Right renal pelvis (tissue), 4 donors: ENCODE measurements around the gene EIF3L. TPM values are rescaled to one million over a fixed set of nuclear protein-coding genes. Genes with fewer than 3 reads are reported as not detected.

Experiments
- DNase-seq, 4 donors: peaks; one replicate each; pipeline ENCODE4 v3.0.0-alpha.2; 2013; ENCODE audit warnings: low read depth in 4 of 4, low spot score in 3 of 4, missing footprints in 1 of 4
- polyA plus RNA-seq, 4 donors: library from polyadenylated mRNA; unstranded; fragments of 120-200 nt; gene quantifications; one replicate each; pipeline ENCODE4 v1.2.1, GENCODE V29; 2013; ENCODE audit not compliant: insufficient read length in 4 of 4

Gene EIF3L
- polyA plus RNA-seq, 4 donors, result 1,007 to 1,114 (median 1,055) TPM

GRCh38 chr22:37816543-37817180 is 32.6 kb upstream of the EIF3L start:
- DNase-seq, result no peak

GRCh38 chr22:37817705-37818408 is 31.4 kb upstream of the EIF3L start:
- peak in 1 of 4 donors; percentile 70 for DNase-seq

- DNase-seq, result peak in 1 of 4 donors; percentile 34
These were observed 30.7 kb upstream of the EIF3L start for GRCh38 chr22:37818409-37819104.

DNA sequence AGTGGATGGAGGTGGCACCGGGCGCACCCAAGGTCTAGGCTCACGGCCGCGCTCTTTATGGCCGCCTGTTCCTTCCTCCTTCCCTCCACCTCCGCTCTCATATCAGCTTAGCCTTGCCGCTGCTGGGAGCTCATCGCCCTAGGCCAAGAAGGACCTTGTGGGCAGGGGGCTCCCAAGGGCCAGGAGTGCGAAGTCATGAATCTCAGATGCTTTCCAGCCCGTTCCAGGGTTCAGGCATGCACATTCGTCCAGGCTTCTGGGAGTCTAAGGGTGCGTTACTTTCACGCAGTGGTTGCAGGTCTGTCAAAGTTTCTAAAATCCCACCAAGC is 30.1 kb upstream of the EIF3L start:
- DNase-seq, result no peak

DNA sequence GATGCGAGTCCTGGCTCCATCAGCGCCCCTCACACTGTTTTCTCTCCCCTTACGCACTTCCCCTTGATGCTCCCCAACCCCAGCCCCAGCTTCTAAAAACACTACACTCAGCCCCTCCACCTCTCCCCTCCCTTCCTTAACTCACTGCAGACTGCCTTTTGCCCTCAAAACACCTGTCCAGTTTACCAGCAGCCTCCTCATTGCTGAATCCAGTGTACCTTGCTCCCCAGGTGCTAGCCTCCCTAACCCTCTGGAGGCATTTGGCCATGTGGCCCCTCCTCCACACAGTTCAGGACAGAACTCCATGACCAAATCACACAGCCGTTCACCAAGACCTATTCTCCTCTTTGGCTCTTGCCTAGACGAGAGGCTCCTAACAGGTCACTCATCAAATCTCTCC is 28.9 kb upstream of the EIF3L start:
- no peak for DNase-seq

- no peak for DNase-seq
These were observed 27.0 kb upstream of the EIF3L start for GRCh38 chr22:37822079-37822833.

DNA sequence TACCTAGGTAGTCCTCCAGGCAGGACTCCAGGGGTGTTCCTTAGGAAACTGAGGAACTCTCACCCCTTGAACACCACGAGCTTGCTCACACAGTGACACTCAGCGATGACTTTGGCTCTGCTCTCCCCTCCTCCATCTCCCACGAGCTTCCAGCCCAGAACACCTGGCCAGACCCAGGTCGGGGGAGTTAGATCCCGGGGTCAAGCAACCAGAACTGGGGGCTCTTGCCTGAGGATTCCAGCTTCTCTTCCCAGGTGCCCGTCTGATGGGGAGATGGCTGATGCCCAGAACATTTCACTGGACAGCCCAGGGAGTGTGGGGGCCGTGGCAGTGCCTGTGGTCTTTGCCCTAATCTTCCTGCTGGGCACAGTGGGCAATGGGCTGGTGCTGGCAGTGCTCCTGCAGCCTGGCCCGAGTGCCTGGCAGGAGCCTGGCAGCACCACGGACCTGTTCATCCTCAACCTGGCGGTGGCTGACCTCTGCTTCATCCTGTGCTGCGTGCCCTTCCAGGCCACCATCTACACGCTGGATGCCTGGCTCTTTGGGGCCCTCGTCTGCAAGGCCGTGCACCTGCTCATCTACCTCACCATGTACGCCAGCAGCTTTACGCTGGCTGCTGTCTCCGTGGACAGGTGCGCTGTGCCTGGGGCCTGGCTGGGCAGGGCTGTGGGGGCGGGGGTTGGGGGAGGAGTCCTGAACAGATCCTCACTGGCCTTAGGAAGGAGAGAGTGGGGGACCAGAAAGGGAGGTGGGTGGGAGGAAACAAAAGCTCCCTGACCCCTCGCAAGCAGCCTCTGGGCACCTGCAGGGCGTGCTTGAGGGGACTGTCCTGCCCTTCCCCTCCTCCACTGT is 25.9 kb upstream of the EIF3L start, which contains the start of gene GALR3:
TSS of gene GALR3 (plus strand) at position 249 of the 852 bp plus-strand sequence. CDS start at position 274, 25 bp downstream.
- no peak for DNase-seq

DNA sequence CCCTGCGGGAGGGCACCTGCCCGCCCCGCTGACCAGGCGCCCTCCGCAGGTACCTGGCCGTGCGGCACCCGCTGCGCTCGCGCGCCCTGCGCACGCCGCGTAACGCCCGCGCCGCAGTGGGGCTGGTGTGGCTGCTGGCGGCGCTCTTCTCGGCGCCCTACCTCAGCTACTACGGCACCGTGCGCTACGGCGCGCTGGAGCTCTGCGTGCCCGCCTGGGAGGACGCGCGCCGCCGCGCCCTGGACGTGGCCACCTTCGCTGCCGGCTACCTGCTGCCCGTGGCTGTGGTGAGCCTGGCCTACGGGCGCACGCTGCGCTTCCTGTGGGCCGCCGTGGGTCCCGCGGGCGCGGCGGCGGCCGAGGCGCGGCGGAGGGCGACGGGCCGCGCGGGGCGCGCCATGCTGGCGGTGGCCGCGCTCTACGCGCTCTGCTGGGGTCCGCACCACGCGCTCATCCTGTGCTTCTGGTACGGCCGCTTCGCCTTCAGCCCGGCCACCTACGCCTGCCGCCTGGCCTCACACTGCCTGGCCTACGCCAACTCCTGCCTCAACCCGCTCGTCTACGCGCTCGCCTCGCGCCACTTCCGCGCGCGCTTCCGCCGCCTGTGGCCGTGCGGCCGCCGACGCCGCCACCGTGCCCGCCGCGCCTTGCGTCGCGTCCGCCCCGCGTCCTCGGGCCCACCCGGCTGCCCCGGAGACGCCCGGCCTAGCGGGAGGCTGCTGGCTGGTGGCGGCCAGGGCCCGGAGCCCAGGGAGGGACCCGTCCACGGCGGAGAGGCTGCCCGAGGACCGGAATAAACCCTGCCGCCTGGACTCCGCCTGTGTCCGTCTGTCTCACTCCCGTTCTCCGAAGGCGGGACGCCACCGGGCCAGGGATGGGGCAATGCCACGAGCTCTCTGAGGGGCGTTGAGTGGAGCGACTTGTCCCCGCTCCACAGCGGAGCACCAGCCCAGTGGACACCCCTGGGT is 24.3 kb upstream of the EIF3L start:
- DNase-seq, result peak in 1 of 4 donors; percentile 29

DNA sequence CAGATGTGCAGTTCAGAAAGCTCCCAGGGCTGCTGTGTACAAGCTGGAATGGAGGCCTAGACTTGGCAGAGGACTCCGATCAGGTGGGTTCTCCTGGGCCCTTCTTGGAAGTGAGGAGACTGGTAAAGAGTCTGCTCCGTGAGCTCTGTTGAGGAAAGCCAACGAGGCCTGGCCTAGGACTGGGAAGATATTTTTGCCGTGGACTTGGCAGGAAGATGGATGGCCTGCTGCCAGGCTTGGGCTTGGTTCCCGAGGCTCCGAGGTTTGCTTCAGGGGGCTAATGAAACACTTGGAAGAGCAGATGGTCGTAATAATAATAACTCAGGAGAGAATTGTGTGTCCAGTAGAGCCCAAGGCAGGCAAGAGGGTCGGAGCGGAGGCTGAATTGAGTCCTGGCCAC is 22.2 kb upstream of the EIF3L start:
- no peak for DNase-seq

DNA sequence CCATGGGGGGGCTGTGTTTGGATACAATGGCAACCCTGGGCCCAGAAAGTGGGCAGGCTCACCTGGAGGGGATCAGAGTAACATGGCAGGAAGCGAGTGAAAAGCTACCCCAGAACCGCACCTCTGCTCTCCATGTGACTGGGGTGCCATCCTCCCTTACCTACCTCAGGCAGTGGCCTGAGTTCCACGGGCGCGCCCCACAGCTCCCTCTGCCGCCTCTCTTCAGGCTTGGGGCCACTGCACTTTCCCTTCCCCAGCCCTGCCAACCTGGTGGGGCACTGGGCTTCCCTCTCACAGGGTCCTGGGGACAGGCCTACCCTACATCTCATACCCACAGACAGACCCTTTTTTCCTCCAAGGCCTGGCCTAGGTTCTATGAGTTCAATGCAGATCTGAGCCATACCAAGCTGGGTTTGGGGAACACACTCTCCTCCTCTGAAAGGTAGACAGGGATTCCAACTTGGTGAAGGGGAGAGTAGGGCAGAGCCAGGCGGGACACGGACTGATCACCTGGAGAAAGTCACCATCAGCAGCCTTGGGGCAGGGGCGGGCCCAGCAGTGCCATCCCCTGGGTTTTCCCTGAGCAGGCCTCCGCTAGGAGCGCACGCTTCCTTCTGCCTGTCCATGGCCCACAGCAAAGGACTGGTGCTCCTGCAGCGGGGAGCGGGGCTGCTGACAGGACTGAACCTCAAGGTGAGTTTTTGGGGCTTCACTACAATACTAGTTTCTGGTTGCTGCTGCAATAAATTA is 19.0 kb upstream of the EIF3L start:
- DNase-seq, result no peak

DNA sequence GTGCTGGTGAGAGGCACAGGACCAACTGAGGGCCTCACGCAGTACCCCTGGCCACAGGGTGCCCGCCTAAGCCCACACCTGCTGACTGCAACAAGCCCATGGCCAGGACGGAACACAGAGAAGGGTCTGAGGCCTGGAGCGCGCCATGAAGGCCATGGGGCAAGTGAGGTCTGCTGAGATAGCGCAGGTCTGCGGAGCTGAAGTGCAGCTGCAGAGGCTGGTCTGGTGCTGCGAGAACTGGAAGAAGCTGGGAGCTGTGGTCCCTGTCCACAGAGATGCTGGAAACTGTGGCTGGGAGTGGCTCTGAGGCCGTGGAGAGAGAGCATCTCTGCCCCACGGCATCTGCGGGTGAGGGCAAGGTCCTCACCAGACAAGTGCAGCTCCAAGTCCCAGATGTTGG is 17.7 kb upstream of the EIF3L start:
- no peak for DNase-seq

DNA sequence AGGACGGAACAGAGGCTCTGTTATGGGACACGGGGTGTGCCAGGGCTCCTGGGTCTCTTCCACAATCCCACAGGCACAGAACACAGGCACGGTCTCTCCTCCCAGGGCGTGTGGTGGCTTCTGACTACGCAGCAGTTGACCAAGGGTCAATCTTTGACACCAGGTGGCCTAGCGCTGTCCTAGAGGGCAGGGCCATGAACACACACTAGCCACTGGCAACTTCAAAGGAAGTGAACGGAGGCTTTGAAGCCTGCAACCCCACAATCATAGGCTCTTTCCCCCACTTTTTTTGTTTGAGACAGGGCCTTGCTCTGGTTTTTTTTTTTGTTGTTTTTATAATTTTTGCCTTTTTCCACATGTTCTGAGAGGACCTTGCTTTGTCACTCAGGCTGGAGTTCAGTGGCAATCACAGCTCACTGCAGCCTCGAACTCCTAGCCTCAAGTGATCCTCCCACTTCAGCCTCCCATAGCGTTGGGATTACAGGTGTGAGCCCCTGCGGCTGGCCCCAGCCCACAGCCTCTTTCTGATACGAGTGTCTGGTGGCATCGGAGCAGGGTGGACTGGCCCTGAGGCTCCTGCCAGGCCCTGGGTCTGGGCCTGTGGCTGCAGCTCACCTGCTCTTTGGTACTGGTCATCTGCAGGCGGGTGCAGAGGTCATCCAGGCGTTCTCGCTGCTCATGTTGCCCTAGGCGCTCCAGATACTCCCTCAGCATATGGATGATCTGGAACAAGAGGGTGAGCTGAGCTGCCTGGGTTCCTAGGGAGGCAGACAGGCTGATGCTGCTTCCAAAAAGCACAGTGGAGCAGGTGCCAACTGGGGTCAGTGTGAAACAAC is 17.0 kb upstream of the EIF3L start:
- DNase-seq, result no peak

DNA sequence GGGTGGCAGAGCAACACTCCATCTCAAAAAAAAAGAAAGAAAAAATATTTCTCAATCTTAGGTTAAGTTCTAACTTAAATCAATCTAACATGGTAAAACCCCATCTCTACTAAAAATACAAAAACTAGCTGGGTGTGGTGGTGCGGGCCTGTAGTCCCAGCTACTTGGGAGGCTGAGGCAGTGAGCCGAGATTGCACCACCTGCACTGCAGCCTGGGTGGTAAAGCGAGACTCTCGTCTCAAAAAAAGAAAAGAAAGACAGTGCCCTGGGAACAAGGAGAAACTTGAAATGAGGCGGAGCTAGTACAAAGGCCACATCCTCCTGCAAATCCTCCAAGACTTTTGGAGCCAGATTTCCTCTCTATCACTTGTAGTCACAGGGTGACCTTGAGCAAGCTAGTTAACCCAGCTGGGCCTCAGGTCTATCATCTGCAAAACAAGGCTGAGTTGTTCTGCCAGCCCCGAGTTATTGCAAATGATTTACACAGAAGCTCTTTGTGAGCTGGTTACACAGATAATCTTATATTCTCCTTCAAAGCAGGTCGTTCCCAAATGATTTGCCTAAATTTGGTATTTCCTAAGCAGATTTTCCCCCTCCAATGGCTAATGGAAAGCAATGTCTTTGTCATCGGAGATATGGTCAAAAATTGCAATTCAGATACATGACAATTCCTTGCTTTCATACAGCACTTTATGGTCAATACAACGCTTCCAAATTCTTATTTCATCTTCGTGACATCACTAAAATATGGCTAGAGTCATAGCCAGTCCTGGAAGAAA is 7.0 kb upstream of the EIF3L start:
- DNase-seq, result no peak

- DNase-seq, result no peak
These were observed 5.5 kb upstream of the EIF3L start for GRCh38 chr22:37843741-37844089.

DNA sequence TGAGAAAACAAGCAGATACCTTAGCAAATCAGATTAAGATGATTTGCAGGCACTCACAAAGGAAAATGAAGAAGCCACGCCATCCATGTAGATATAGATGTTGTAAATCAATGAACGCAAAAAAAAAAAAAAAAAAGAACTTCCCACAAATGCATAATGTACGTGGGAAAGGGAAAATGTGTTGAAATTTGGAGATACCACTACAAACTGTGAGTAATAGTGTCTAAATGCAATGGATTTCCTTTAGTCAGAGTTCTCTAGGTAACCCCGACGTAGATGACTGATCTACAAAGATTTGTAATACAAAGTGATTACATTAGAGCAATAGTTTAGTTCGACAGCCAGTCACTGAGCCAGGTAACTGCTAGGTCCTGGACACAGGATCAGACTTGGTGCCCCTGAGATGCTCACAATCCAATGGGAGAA is 4.3 kb upstream of the EIF3L start:
- no peak for DNase-seq

- no peak for DNase-seq
These were observed 2.8 kb upstream of the EIF3L start for GRCh38 chr22:37846433-37846832.
